Stimulated activated CD4-positive, alpha-beta T cell treated with anti-CD3 and anti-CD28 coated beads, Interleukin-1b, Interleukin-23, amount 100 ng/mL, for 1 hour (primary cell): ENCODE results near the gene DBI.
"Not testable (repeated sequence)": the region's sequence is repeated elsewhere in the genome, so short reads cannot be mapped to it uniquely, and the experiment has no call there.

Source experiments
- DNase-seq, 2 donors: peaks; one replicate each; pipeline ENCODE4 v3.0.0-alpha.2; 2020; ENCODE audit warnings: low read depth in 2 of 2

DBI gene

GRCh38 chr2:119365436-119365835 is 1.3 kb upstream of the DBI start:
- no peak for DNase-seq

GRCh38 chr2:119366161-119366648 is 572 bp upstream of the DBI start:
- DNase-seq, result no peak

GRCh38 chr2:119367472-119368099 is 809 bp downstream of the DBI start:
- DNase-seq, result peak in 1 of 2 donors; percentile 23

GRCh38 chr2:119369845-119370244 is 3.1 kb downstream of the DBI start:
- no peak for DNase-seq

GRCh38 chr2:119371111-119371510 is 4.3 kb downstream of the DBI start:
- no peak for DNase-seq

GRCh38 chr2:119372778-119373568 is 6.2 kb downstream of the DBI start:
- DNase-seq, result no peak

- DNase-seq, result not testable (repeated sequence)
Measured at GRCh38 chr2:119373907-119374745, 7.3 kb downstream of the DBI start.

GRCh38 chr2:119376406-119376805 is 9.6 kb downstream of the DBI start:
- DNase-seq, result not testable (repeated sequence)

GRCh38 chr2:119376810-119377209 is 10.0 kb downstream of the DBI start:
- DNase-seq, result no peak

GRCh38 chr2:119377294-119377992 is 10.7 kb downstream of the DBI start:
- no peak for DNase-seq

- DNase-seq, result no peak
Measured at GRCh38 chr2:119377993-119378345, 11.2 kb downstream of the DBI start.

- DNase-seq, result no peak
Measured at GRCh38 chr2:119378566-119378965, 11.8 kb downstream of the DBI start.

- DNase-seq, result no peak
Measured at GRCh38 chr2:119383410-119384140, 16.8 kb downstream of the DBI start.

- DNase-seq, result no peak
Measured at GRCh38 chr2:119384971-119385370, 18.2 kb downstream of the DBI start.

- no peak for DNase-seq
Measured at GRCh38 chr2:119385466-119385865, 18.7 kb downstream of the DBI start.

- no peak for DNase-seq
Measured at GRCh38 chr2:119387381-119388129, 20.8 kb downstream of the DBI start.

- no peak for DNase-seq
Measured at GRCh38 chr2:119389615-119390306, 23.0 kb downstream of the DBI start.

GRCh38 chr2:119393971-119394748 is 27.4 kb downstream of the DBI start:
- DNase-seq, result no peak

- no peak for DNase-seq
Measured at GRCh38 chr2:119397196-119397595, 30.4 kb downstream of the DBI start.
